NT2/D1 (cell line): ENCODE data around the gene ARHGAP21.

Source experiments
- SUZ12 ChIP-seq: IDR thresholded peaks from 2 replicates; pipeline ENCODE4 v1.6.1; 2011; ENCODE audit not compliant: insufficient read length, insufficient read depth; ENCODE audit errors: extremely low read depth
- YY1 ChIP-seq: IDR thresholded peaks from 2 replicates; pipeline ENCODE4 v1.6.1; 2011; ENCODE audit not compliant: insufficient read length, insufficient read depth
- ZNF274 ChIP-seq: IDR thresholded peaks from 2 replicates; pipeline ENCODE4 v1.6.1; 2011; ENCODE audit warnings: mild to moderate bottlenecking, low read depth, low read length

DNA sequence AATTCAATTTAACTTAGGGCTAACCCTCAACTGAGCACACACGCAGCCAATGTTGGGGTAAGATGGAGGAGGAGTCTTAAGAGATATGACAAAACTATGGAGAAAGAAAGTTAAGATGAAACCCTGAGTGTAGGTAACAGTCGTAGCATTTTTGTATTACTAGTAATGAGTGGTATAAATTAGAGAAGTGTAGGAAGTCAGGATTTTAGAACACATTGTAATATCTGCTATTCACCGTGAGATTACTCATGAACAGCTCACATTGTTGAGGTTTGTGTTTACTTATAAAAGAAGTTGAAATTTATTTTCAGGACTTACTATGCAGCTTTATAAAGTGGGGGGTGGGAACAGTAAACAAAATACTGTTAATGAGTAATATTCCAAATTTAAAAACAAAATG, 107.2 kb downstream of the ARHGAP21 start:
- TF ChIP-seq YY1 (no peak), SUZ12 (no peak), ZNF274 (no peak)
